Bladder microvascular endothelial cell (primary cell): Measurements from ENCODE around the gene ZNF18. TPM values are rescaled to one million over a fixed set of nuclear protein-coding genes. Genes with fewer than 3 reads are reported as not detected.

Experiments
- total RNA-seq: library from RNA; depleted of rRNA; stranded (reverse); fragments of >200 nt; gene quantifications from 2 replicates; pipeline ENCODE4 v1.2.3, GENCODE V29; 2014

ZNF18 gene
- total RNA-seq = 4.0 and 6.0 TPM in 2 replicates

GRCh38 chr17:11997147-11997971 is at the start of gene ZNF18:
ZNF18 (minus strand) TSS chr17:11997475; CDS start chr17:11992829, 4,646 bp downstream.

GRCh38 chr17:12020642-12021622 is 23.7 kb upstream of the ZNF18 start, which contains the start of gene MAP2K4:
MAP2K4 (plus strand) TSS chr17:12020877; CDS start chr17:12020887, 10 bp downstream.

Other genes starting within 250 kb of the ZNF18 start
- 14.1 and 27.3 TPM in 2 replicates for gene MAP2K4, start 23.4 kb upstream of the ZNF18 start, total RNA-seq